Retina (tissue), 1 donor: ENCODE data around the gene ALG9.

ENCODE experiments used
- DNase-seq: peaks from one replicate; pipeline ENCODE4 v3.0.0-alpha.2; 2016

The ALG9 gene

DNA sequence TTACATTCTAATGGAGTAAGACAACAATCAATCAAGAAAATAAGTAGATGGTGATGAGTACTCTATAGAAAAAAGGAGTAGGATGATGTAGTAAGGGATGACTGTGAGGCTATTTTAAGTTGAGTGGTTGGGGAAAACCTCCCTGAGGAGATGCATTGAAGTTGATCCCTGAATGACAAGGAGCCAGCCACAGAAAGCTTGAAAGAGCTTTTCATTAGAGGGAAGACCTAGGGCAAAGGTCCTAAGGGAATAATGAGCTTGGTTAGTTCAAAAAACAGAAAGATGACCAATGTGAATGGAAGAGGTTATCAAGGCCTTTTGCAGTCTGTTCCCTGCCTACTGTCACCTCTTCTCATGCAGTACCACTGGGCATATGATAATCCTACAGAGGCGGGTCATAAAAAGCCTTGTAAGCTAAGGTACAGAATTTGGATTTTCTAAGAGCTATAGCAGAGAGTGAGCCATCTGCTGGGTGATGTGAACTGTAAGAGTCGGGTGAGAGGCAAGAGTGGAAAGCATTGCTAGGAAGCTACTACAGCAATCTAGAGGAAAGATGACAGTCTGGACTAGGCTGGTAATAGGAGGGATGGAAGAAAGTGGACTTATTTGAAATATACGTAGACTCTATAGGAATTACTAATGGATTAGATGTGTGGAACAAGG is 108.3 kb downstream of the ALG9 start:
- no peak for DNase-seq

DNA sequence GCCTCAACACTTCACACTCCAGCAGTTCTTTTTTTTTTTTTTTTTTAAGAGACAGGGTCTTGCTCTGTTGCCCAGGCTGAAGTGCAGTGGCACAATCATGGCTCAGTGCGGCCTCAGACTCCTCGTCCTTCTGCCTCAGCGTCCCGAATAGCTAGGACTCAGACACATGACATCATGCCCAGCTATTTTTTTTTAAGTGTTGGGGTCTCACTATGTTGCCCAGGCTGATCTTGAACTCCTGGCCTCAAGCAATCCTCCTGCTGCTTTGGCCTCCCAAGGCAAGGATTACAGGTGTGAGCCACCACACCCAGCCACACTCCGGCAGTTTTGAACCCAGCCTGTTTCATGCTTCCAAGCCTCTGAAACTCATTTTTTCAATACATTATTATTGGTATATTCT is 108.9 kb downstream of the ALG9 start:
- no peak for DNase-seq

DNA sequence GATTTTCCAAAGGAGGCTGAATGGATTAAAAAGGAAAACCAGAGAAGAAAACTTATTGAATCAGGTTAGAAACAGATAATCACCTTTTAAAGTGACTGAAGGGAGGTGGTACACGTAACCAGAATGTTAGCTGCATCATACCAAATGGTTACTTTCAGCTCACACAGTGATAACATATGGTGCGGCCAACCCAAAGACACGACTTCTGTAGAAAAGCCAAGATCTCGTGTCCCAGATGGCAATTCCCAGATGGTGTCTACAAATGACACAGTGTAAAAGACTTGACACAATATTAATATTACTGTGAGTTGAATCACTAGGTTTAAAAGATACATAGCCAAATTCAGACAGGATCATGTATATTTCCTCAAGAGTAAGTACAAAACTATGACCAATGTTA is 110.3 kb downstream of the ALG9 start:
- no peak for DNase-seq

DNA sequence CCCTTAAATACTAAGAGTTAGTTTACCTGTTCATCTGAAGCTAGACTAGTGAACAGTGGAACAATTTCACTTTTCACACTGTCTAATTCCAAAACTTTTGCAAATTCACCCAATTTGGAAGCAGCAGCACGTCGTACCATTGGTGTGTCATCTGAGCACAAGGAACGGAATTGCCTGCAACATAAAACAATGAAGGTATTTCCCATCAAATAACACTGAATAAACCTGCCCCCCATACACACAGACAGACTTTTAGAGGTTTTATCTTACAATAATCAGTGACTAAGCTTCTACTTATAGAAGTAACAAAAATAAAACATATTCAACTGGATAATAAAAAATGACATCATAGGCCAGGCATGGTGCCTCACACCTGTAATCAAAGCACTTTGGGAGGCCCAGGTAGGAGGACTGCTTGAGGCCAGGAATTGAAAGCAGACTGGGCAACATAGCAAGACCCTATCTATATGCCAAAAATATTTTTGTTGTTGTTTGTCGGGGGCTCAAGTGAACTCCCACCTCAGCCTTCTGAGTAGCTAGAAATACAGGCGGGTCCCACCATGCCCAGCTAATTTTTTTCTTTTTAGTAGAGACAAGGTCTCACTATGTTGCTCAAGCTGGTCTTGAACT is 111.5 kb downstream of the ALG9 start:
- DNase-seq = no peak

DNA sequence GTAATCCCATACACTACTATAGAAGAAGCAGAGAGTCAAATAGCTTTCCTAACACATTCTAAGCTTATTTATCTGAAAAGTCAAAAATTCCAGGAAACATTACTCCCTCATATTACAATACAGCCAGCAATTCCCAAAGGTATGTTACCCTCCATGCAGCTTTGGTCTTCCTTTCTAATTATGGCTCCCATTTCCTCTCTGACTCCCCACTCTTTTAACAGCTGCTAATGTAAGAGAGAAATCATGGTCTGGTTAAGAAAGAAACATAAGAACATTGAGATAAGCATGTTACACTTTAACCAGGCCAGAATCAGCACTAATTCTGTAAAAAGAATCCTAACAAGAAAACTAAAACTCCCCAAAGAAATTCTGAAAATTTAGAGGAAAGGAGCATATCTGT is 112.0 kb downstream of the ALG9 start:
- no peak for DNase-seq

DNA sequence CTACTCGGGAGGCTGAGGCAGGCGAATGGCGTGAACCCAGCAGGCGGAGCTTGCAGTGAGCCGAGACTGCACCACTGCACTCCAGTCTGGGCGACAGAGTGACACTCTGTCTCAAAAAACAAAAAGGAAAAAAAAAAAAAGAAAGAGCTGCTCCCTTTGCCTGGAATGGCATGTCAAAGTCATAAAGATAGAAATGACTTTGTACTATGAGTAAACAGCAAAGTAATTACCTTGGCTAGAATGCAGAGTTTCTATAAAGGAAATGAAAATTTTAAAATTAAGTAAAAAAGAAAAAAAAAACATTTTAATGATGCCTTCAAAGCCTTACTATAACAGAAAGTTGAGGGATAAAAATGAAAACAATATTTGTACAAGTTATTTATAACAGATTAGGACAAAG is 115.3 kb downstream of the ALG9 start:
- no peak for DNase-seq

DNA sequence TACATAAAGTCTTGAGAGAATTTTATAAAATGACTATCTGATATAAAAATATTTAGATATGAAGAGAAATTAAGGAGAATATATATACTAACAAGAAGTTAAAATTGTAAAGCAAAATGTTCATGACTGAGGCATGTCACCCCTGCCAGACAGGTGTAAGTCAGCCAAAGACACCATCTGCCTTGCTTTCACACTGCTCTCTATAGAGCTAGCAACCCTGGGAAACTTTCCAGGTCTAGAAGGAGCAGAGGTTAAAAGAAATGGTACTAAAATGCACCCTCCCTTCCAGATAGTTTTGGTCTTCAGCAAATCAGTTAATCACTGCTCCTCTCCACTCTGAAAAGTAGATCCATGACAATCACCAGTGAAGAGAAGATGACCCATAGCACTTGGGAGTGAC is 121.7 kb downstream of the ALG9 start:
- DNase-seq = no peak

DNA sequence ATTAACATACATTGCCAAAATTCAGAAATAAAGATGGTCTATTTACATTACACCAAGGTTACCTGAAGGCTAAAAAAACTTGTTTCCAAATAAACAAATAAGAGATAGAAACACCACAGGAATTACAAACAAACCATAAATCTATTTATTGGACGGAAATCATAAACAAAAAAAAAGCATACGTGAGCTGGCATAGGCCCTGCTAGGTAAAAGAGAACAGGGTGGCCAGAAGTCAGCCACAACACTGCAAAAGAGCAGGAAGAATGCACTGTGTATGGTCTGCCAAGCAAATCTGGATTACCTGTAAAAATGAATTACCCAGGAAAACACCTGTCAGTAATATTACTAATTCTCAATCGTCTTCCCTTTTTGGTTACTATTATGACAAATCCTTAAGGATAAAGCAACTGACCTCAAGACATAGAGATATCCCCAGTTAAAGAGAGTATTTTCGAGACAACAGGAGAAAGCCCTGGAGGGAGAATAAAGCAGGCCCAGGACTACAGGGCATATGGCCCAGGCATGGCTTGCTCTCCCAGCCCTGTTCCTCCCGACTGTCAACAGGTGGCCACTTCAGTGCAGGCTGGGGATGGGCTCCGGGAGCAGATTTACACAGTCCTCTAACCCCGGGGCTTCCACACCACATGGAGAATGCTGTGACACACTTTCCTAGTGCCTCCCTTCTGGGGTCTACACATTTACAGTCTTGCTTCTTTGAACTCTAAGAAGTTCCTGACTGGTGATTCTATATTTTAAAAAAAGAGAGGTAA is 123.2 kb downstream of the ALG9 start:
- DNase-seq = no peak

DNA sequence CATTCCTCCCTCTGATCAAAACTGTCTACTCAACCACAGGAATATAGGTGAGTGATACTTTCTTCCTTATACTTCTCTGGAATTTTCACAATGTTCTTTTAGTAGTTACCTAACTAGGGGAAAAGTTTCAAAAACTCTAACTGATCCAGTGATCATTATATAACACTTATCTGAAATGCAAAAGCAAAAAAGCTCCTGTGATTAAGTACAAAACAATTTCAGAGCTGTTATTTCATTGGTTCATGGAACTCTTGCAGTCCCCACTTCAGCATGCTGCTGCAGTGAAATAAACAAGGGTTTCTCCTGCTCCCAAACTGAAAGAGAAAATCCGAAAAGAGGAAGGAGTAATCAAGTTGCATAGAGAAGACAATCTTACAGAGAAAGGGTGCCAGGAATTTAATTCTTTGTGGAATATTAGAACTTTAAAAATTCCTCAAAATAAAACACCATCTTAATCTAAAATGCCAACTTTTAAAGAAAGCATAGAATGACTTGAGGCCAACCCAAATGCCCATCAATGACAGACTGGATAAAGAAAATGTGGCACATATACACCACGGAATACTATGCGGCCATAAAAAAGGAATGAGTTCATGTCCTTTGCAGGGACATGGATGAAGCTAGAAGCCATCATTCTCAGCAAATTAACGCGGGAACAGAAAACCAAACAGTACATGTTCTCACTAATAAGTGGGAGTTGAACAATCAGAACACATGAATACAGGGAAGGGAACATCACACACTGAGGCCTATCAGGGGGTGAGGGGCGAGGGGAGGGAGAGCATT is 125.5 kb downstream of the ALG9 start:
- no peak for DNase-seq

DNA sequence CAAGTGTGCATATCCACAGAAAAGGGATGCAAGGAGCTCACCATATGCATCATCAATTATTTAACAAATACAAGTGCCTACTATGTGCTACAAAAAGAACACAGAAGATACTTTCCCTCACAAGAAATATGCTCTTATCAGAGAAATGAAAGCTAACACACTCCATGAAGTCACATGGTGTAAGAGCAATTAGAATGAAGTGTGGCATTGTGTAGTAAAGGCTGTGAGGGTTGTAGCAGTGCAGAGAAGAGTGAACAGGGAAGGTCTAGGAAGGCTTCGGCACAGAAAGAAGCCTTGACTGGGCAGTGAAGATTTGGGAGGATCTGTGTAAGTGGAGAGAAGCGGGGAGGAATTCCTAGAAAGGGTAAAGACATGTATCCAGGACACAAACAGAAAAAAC is 127.7 kb downstream of the ALG9 start:
- no peak for DNase-seq

DNA sequence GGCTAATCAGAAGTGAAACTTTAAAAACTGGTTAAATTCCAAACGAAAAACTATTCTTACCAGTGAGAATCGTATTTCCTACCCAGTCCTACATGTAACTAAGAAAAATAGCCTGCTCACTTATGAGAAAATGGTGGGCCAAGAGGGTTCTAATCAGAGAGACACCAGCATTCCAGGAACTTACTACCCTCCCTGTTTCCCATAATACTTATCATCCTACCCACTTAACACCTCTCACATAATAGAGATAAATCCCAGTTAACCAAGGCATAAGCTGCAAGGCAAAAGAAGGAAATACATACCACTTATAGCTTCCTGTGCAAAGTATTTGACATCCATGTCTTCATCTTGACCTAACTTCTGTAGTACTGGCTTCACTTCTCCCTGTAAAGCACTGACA is 129.6 kb downstream of the ALG9 start:
- no peak for DNase-seq

DNA sequence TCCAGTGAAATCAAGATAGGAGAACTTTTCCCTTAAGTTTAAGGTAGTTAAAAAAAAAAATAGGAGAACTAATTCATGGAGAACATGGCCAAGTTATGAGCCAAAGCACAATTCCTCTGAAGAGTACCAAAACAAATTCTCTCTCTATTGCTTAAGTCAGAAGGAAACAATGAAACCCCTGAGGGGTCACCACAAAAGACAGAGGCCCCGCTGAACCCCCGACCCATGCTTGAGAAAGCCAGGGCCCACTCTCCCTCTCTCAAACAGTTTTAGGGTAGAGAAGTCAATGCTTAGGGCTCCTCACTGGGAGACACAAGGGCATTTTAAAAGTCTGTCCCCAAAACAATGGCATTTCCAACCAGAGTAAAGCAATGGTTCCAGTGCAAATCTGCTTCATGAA is 132.1 kb downstream of the ALG9 start:
- DNase-seq = no peak

DNA sequence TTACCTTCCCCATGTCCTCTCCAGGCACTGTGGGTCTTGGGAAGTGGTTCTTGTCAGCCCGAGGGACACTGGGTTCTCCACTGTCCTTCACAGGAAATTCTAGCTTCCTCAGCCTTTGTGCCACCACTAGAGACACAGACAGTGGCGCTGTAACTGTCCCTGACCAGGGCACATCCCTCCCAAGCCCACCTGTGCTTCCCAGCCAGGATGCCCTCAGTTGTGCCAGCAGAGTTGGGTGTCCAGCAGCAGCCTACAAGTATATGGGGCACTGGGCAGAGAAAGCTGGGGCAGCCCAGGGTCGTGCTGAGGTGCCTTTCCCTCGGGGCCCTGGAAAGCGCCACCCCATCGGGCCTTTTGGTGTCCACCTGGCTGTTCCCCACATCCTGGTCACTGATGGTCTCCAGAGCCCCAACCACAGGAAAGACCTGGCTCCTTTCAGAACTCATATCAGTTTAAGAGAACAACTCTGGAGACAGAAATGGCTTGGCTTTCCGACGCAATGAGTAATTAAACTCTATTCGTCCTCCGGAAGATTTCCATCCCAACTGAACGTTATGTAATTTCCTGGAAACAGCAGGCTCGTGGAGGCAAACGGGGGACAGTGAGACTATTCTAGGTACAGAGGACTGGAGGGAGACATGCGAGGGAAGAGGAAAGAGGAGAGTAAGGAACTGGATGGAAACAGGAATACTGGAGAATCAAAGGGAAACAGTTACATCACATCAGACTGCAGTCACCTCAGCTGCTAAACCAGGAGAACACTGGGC is 133.8 kb downstream of the ALG9 start:
- no peak for DNase-seq

DNA sequence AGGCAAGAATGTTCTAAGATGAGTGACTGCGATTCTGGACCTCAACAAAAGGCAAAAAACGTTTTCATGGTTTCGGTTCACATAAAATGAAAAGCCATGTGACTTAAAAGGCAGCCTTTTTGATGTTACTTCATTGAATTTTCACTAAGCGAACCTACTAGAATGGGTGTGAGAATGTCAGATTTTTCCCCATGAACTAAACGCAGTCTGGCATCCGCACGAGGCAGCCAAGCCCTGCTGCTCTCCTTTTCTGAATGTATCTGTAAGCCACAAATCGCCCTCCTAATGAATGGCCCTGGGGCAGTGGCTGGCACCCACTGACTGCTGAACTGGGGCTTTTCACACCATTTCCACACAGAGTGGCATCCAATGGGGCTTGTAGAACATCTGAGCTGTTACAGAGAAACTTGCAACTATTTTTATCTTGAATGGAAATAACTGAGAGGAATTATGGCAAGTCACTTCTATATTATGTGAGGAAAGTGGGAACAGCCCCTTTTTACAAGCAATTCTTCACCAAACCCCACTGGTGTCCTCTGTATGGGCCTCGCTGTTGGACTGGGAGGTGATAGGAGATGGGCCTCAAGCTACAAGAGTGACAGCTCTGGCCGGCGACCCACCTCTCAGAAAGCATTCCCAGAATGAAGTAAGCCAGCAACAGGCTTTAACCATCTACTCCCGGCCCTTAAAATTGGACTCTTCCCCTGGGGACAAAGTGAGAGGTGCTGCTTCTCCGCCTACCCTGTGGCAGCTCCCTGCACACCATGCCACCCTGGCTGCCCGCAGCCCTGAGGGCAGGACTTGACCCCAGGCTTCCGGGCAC is 134.5 kb downstream of the ALG9 start:
- DNase-seq = peak; percentile 44
